BJ (cell line): ENCODE measurements around the gene STK39. TPM values are rescaled to one million over a fixed set of nuclear protein-coding genes. Genes with fewer than 3 reads are reported as not detected.

Experiments used
- CTCF ChIA-PET: fragments of 350-600 bp; formaldehyde crosslinking; extraction: SDS; loops from one replicate; lab custom pipeline; 2021; ENCODE audit warnings: antibody characterized with exemption, inconsistent platforms; lab: Yijun Ruan, JAX
- POLR2A ChIA-PET: fragments of 300-600 bp; sonication (Branson Sonifier 250); formaldehyde crosslinking; extraction: SDS; loops from one replicate; lab custom pipeline; 2021; ENCODE audit warnings: antibody characterized with exemption; lab: Charles Lee
- DNase-seq: peaks from one replicate; pipeline ENCODE4 v3.0.0-alpha.2; 2011; ENCODE audit warnings: low read depth
- H3K27me3 ChIP-seq: 2 replicates; pipeline ENCODE4 v1.6.0; 2011; ENCODE audit warnings: low read length; ENCODE audit not compliant: control insufficient read depth, insufficient read depth
- H3K36me3 ChIP-seq: 2 replicates; pipeline ENCODE4 v1.5.1; 2011; ENCODE audit warnings: low read length; ENCODE audit not compliant: control insufficient read depth, insufficient read depth
- H3K4me3 ChIP-seq: 2 replicates; pipeline ENCODE4 v1.5.1; 2011; ENCODE audit warnings: low read depth, mild to moderate bottlenecking, control low read depth, low read length
- polyA plus RNA-seq: library from polyadenylated mRNA; depleted of rRNA; stranded (reverse); fragments of >200 nt; gene quantifications from 2 replicates; pipeline ENCODE4 v1.2.3, GENCODE V29; 2011
- TF ChIP-seq, protein P1 (sequence below): IDR thresholded peaks from 2 replicates; pipeline ENCODE4 v1.5.1; 2011; ENCODE audit warnings: low read depth, mild to moderate bottlenecking, control low read depth, inconsistent platforms, low read length, moderate library complexity; ENCODE audit not compliant: insufficient read depth

Gene STK39
- polyA plus RNA-seq, 1 experiment, result 7.6 TPM

DNA sequence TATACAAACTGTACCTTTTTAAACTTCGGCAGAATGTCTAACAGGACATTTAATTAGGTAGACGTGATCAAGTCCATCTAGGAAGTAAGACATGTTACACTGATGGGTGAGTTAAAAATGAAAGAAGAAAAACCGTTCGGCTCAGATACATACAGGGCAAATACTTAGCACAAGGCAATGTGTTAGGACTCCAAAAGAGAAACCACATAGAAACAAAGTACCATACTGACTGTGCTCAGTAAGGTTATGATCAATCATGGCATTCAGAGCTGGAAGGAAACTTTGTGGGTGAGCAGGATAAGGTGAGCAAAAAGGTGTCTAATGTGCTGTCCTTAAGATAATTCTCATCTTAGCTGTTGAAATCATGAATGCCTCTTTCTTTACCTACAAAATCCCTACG is 211.9 kb downstream of the STK39 start:
- H3K4me3 ChIP-seq, result no peak overlapping the region
- ChIA-PET CTCF (interaction anchor here (1.1 kb wide), 1 partner anchor 8 kb away, joined by 3 read pairs; no protein-coding TSS in a partner anchor), POLR2A (no interaction called here)
- no peaks in the 10 kb centered on the region for H3K27me3 ChIP-seq
- TF ChIP-seq, protein P1, sequence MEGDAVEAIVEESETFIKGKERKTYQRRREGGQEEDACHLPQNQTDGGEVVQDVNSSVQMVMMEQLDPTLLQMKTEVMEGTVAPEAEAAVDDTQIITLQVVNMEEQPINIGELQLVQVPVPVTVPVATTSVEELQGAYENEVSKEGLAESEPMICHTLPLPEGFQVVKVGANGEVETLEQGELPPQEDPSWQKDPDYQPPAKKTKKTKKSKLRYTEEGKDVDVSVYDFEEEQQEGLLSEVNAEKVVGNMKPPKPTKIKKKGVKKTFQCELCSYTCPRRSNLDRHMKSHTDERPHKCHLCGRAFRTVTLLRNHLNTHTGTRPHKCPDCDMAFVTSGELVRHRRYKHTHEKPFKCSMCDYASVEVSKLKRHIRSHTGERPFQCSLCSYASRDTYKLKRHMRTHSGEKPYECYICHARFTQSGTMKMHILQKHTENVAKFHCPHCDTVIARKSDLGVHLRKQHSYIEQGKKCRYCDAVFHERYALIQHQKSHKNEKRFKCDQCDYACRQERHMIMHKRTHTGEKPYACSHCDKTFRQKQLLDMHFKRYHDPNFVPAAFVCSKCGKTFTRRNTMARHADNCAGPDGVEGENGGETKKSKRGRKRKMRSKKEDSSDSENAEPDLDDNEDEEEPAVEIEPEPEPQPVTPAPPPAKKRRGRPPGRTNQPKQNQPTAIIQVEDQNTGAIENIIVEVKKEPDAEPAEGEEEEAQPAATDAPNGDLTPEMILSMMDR, result no peak
- DNase-seq, result no peak
- no peaks in the 10 kb centered on the region for H3K36me3 ChIP-seq

- Histone ChIP-seq H3K27me3 (no peaks in the 10 kb centered on the region), H3K36me3 (no peaks in the 10 kb centered on the region), H3K4me3 (no peak overlapping the region)
- ChIA-PET CTCF (no interaction called here), POLR2A (no interaction called here)
- TF ChIP-seq, protein P1, result no peak
- DNase-seq, result no peak
Observed at GRCh38 chr2:168034616-168035015, 212.8 kb downstream of the STK39 start.

DNA sequence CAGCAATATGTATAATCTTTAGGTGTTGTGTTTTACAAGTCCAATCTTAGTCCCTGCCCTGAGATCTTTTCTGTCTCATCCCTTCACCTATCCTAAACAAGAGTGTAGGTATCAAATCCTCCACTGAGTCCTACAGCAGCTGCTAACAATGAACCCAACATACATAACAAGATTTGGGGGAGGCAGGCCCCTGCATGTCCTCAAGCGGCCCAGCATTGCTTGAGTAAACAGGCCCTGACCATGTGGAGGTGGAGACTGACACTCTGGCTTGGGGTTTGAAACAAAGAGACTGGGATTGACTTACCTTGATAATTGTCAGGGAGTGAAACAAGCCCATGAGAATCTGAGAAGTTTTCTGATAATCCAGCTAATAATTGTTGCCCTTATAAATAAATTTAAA is 213.4 kb downstream of the STK39 start:
- TF ChIP-seq, protein P1, result no peak
- POLR2A ChIA-PET, result no interaction called here
- Histone ChIP-seq H3K27me3 (no peaks in the 10 kb centered on the region), H3K36me3 (no peaks in the 10 kb centered on the region), H3K4me3 (no peak overlapping the region)
- no peak for DNase-seq
- CTCF ChIA-PET, result no interaction called here

- ChIA-PET POLR2A (no interaction called here), CTCF (interaction anchor here (1.3 to 1.7 kb wide), 2 partner anchors 18 to 37 kb away, joined by 3 to 6 read pairs; no protein-coding TSS in a partner anchor)
- no peak for DNase-seq
Observed at GRCh38 chr2:168032091-168032490, 215.3 kb downstream of the STK39 start.

DNA sequence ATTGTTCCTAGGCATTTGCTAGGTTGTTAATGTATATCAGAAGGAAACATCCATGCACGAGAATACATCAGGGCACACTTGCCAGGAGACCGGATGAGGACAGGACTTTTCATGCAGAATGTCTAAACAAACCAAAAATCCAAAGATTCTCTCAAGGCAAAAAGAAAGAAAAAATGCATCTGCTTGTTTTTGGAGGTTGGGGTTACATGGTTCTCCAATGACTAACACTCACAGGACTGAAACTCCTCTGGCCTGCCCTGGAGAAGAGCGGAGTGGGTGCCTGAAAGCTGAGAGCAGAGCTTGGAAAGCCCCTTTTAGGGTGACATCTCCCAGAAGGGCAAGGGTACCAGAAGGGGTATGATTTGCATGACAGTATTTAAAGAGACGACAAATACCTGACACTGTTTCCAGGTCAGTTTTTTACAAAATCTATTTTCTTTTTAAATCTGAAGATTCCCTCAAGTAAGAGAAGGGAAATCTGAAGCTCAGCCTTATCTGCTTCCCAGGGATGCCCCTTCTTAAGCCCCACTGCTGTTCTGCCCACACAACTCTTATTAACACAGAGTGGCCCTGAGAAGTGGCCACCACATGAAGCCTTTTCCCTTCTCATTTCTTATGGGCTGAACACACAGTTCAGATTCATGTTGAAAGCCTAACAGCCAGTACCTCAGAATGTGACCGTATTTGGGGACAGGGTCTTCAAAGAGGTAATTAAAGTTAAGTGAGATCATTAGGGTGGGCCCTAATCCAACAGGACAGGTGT is 216.4 kb downstream of the STK39 start:
- TF ChIP-seq, protein P1, result no peak
- H3K27me3 ChIP-seq, result no peaks in the 10 kb centered on the region
- ChIA-PET CTCF (no interaction called here), POLR2A (interaction anchor here (0.6 kb wide), 1 partner anchor 14 kb away, joined by 3 read pairs; no protein-coding TSS in a partner anchor)
- H3K4me3 ChIP-seq, result no peak overlapping the region
- no peaks in the 10 kb centered on the region for H3K36me3 ChIP-seq
- peak; percentile 21 for DNase-seq

More at GRCh38 chr2:168032091-168032490, 215.3 kb downstream of the STK39 start:
- H3K4me3 ChIP-seq, result no peak overlapping the region
- no peaks in the 10 kb centered on the region for H3K36me3 ChIP-seq
- TF ChIP-seq, protein P1, result no peak
- no peaks in the 10 kb centered on the region for H3K27me3 ChIP-seq
